SK-N-SH (cell line): ENCODE results near the gene MAP2K3. TPM values are rescaled to one million over a fixed set of nuclear protein-coding genes. Genes with fewer than 3 reads are reported as not detected.

Experiments
- CTCF ChIA-PET: fragments of 300-600, 350-600 bp; formaldehyde crosslinking; extraction: SDS; loops from one replicate; lab custom pipeline; 2021; lab: Yijun Ruan, JAX
- POLR2A ChIA-PET: fragments of 350-600 bp; sonication (Branson Sonifier 250); formaldehyde crosslinking; extraction: SDS; loops from one replicate; lab custom pipeline; 2020; ENCODE audit warnings: antibody characterized with exemption, inconsistent platforms; lab: Yijun Ruan, JAX
- DNase-seq: peaks from one replicate; pipeline ENCODE4 v3.0.0; 2012
- H2AFZ ChIP-seq: fragments of 200-600 bp; sonication (generic); 2 replicates; pipeline ENCODE4 v1.8.1; 2016; ENCODE audit warnings: antibody characterized with exemption, mild to moderate bottlenecking, low read depth
- H3F3A ChIP-seq: fragments of 200-600 bp; sonication (generic); replicated peaks from 2 replicates; pipeline ENCODE3; 2016; ENCODE audit warnings: antibody characterized with exemption, mild to moderate bottlenecking; ENCODE audit not compliant: insufficient read depth
- H3K27ac ChIP-seq, 2 experiments: fragments of 200-500 bp in 1 of 2; fragments of 200-600 bp in 1 of 2; sonication (Bioruptor generic) in 1 of 2; sonication (generic), shearing (Covaris generic) in 1 of 2; 2 replicates each; pipeline versions ENCODE4 v1.5.1 to v1.6.1; 2014 to 2016; ENCODE audit warnings: low read depth in 2 of 2, inconsistent platforms in 1 of 2, low read length in 1 of 2, mild to moderate bottlenecking in 1 of 2, mixed read lengths in 1 of 2
- H3K27me3 ChIP-seq: fragments of 200-600 bp; sonication (generic), shearing (Covaris generic); 2 replicates; pipeline ENCODE4 v1.6.1; 2016; ENCODE audit warnings: mixed run types; ENCODE audit not compliant: insufficient read depth
- H3K36me3 ChIP-seq, 2 experiments: fragments of 200-500 bp in 1 of 2; fragments of 200-600 bp in 1 of 2; sonication (Bioruptor generic) in 1 of 2; sonication (generic) in 1 of 2; replicated peaks in 1 of 2; 2 replicates each; pipeline versions ENCODE3 to v1.5.1; 2014 to 2016; ENCODE audit warnings: low read length in 1 of 2, mild to moderate bottlenecking in 1 of 2; ENCODE audit not compliant: insufficient read depth in 2 of 2, control insufficient read depth in 1 of 2
- H3K4me1 ChIP-seq, 2 experiments: fragments of 200-500 bp in 1 of 2; fragments of 200-600 bp in 1 of 2; sonication (Bioruptor generic) in 1 of 2; sonication (generic), shearing (Covaris generic) in 1 of 2; 2 replicates each; pipeline versions ENCODE4 v1.5.1 to v1.6.1; 2014 to 2016; ENCODE audit warnings: low read depth in 1 of 2, low read length in 1 of 2, mixed run types in 1 of 2; ENCODE audit not compliant: insufficient read depth in 2 of 2, control insufficient read depth in 1 of 2
- H3K4me2 ChIP-seq: fragments of 200-600 bp; sonication (generic), shearing (Covaris generic); 2 replicates; pipeline ENCODE4 v1.6.1; 2017; ENCODE audit warnings: mixed run types
- H3K4me3 ChIP-seq, 2 experiments: fragments of 200-500 bp in 1 of 2; fragments of 200-600 bp in 1 of 2; sonication (Bioruptor generic) in 1 of 2; sonication (generic), shearing (Covaris generic) in 1 of 2; 2 replicates each; pipeline versions ENCODE4 v1.5.1 to v1.8.1; 2014 to 2016; ENCODE audit warnings: low read depth in 2 of 2, inconsistent platforms in 1 of 2, low read length in 1 of 2, mild to moderate bottlenecking in 1 of 2, mixed read lengths in 1 of 2, moderate library complexity in 1 of 2
- H3K79me2 ChIP-seq: fragments of 200-600 bp; sonication (generic); 2 replicates; pipeline ENCODE4 v1.8.1; 2017; ENCODE audit warnings: mild to moderate bottlenecking; ENCODE audit not compliant: insufficient read depth
- H3K9ac ChIP-seq: fragments of 200-600 bp; sonication (generic); 2 replicates; pipeline ENCODE4 v1.6.1; 2017; ENCODE audit warnings: mixed run types
- H3K9me2 ChIP-seq: fragments of 200-600 bp; sonication (generic); 2 replicates; pipeline ENCODE4 v1.6.1; 2017; ENCODE audit warnings: mixed run types
- H3K9me3 ChIP-seq: fragments of 200-600 bp; sonication (generic); 2 replicates; pipeline ENCODE4 v1.6.1; 2017; ENCODE audit warnings: mixed run types, mild to moderate bottlenecking, moderate library complexity
- H4K20me1 ChIP-seq: fragments of 200-600 bp; sonication (generic); 2 replicates; pipeline ENCODE4 v1.6.1; 2017; ENCODE audit warnings: mild to moderate bottlenecking, mixed run types; ENCODE audit not compliant: insufficient read depth
- EP300 ChIP-seq, 2 experiments: IDR thresholded peaks; 2 replicates each; pipeline versions ENCODE4 v1.4.0 to v1.6.1; 2012; ENCODE audit warnings: borderline replicate concordance in 1 of 2, low read depth in 1 of 2, low read length in 1 of 2
- IRF3 ChIP-seq: fragments of 150-350 bp; IDR thresholded peaks from 2 replicates; pipeline ENCODE4 v1.6.1; 2016; ENCODE audit warnings: mild to moderate bottlenecking, low read depth, low read length
- JUND ChIP-seq: IDR thresholded peaks from 2 replicates; pipeline ENCODE4 v1.4.0; 2012
- MAX ChIP-seq: IDR thresholded peaks from 2 replicates; pipeline ENCODE4 v1.4.0; 2012; ENCODE audit warnings: low read depth
- NFIC ChIP-seq: IDR thresholded peaks from 2 replicates; pipeline ENCODE4 v1.4.0; 2012; ENCODE audit warnings: borderline replicate concordance
- PBX3 ChIP-seq: IDR thresholded peaks from 2 replicates; pipeline ENCODE4; 2012
- POLR2AphosphoS5 ChIP-seq: IDR thresholded peaks from 2 replicates; pipeline ENCODE4 v1.6.1; 2012; ENCODE audit warnings: low read depth, low read length
- SIN3A ChIP-seq: IDR thresholded peaks from 2 replicates; pipeline ENCODE4 v1.6.1; 2012; ENCODE audit warnings: low read depth, mild to moderate bottlenecking, low read length, moderate library complexity, borderline replicate concordance
- TAF1 ChIP-seq: IDR thresholded peaks from 2 replicates; pipeline ENCODE4 v1.6.1; 2012; ENCODE audit warnings: low read depth, mild to moderate bottlenecking, low read length, moderate library complexity, borderline replicate concordance
- TCF12 ChIP-seq: IDR thresholded peaks from 2 replicates; pipeline ENCODE4 v1.4.0; 2012
- TEAD4 ChIP-seq: IDR thresholded peaks from 2 replicates; pipeline ENCODE4 v1.4.0; 2012; ENCODE audit warnings: mild to moderate bottlenecking, borderline replicate concordance; ENCODE audit not compliant: insufficient read depth
- USF1 ChIP-seq: IDR thresholded peaks from 2 replicates; pipeline ENCODE4 v1.4.0; 2012; ENCODE audit warnings: low read depth, borderline replicate concordance
- WGBS: methylation state at CpG from one replicate; pipeline ENCODE4 v1.1.6; 2017; ENCODE audit warnings: low lambda C conversion rate; 5-methylcytosine and 5-hydroxymethylcytosine counted together
- polyA plus RNA-seq, 3 experiments: library from polyadenylated mRNA; depleted of rRNA; stranded (reverse); fragments of >200 nt; gene quantifications; 2 replicates each; pipeline ENCODE4 v1.2.3, GENCODE V29; 2012

MAP2K3 gene
- polyA plus RNA-seq, 1 of the 3 experiments (the other 2 are of a cell fraction), result 30.0 TPM

GRCh38 chr17:21354796-21355385 is 70.4 kb downstream of the MAP2K3 start:
- Histone ChIP-seq H3K36me3 (no peaks in the 10 kb centered on the region), H3K4me3 (no peak overlapping the region), H3K27ac (no peak overlapping the region), H3K9me3 (no peaks in the 10 kb centered on the region), H3K9ac (no peak overlapping the region), H2AFZ (no peak overlapping the region), H3K4me2 (no peak overlapping the region), H4K20me1 (no peaks in the 10 kb centered on the region), H3F3A (no peaks in the 10 kb centered on the region), H3K79me2 (no peaks in the 10 kb centered on the region), H3K9me2 (no peaks in the 10 kb centered on the region), H3K27me3 (no peaks in the 10 kb centered on the region), H3K4me1 (peaks cover 0 to 12% of the 10 kb centered on the region in 2 experiments; a peak in 1 of 4 replicates)
- ChIA-PET POLR2A (no interaction called here), CTCF (no interaction called here)
- DNase-seq, result no peak
- WGBS, result 72% methylated on average over 12 of the region's 13 CpGs
- no peak for TF ChIP-seq TEAD4

GRCh38 chr17:21355586-21355985 is 71.1 kb downstream of the MAP2K3 start:
- Histone ChIP-seq H3K4me2 (no peak overlapping the region), H3K4me3 (no peak overlapping the region), H2AFZ (no peak overlapping the region), H3K36me3 (no peaks in the 10 kb centered on the region), H3K4me1 (peaks cover 0 to 17% of the 10 kb centered on the region in 2 experiments; a peak in 1 of 4 replicates), H3K9me2 (no peaks in the 10 kb centered on the region), H4K20me1 (no peaks in the 10 kb centered on the region), H3K27ac (no peak overlapping the region), H3K27me3 (no peaks in the 10 kb centered on the region), H3F3A (no peaks in the 10 kb centered on the region), H3K9me3 (no peaks in the 10 kb centered on the region), H3K79me2 (no peaks in the 10 kb centered on the region), H3K9ac (no peak overlapping the region)
- DNase-seq, result no peak
- WGBS, result 67% methylated on average over 12 of the region's 12 CpGs
- ChIA-PET POLR2A (no interaction called here), CTCF (no interaction called here)
- TF ChIP-seq TCF12 (no peak), MAX (no peak), NFIC (no peak), SIN3A (no peak), TAF1 (no peak), EP300 (IDR thresholded peaks at IDR 0.05; ENCODE audit: borderline replicate concordance in 1 of 2, low read depth in 1 of 2, low read length in 1 of 2) (no peak), JUND (no peak), PBX3 (no peak), USF1 (no peak), POLR2AphosphoS5 (no peak), IRF3 (no peak)
